Fibroblast of villous mesenchyme (primary cell): ENCODE measurements around the gene HSD11B2. TPM values are rescaled to one million over a fixed set of nuclear protein-coding genes. Genes with fewer than 3 reads are reported as not detected.

ENCODE experiments used
- DNase-seq: peaks from one replicate; pipeline ENCODE4 v3.0.0-alpha.2; 2010; ENCODE audit warnings: low read depth
- H3K4me3 ChIP-seq: 2 replicates; pipeline ENCODE4 v1.5.1; 2011; ENCODE audit warnings: low read depth, mild to moderate bottlenecking, low read length
- total RNA-seq: library from RNA; depleted of rRNA; stranded (reverse); fragments of >200 nt; gene quantifications from 2 replicates; pipeline ENCODE4 v1.2.3, GENCODE V29; 2012
- TF ChIP-seq, protein P1 (sequence below): IDR thresholded peaks from 2 replicates; pipeline ENCODE4 v1.5.1; 2012; ENCODE audit warnings: low read depth, mild to moderate bottlenecking, low read length; ENCODE audit not compliant: insufficient read depth

The HSD11B2 gene
- total RNA-seq, 1 donor, result not detected

GRCh38 chr16:67454104-67454503 lies 23.2 kb downstream of the HSD11B2 start:
- DNase-seq, result no peak
- TF ChIP-seq, protein P1, sequence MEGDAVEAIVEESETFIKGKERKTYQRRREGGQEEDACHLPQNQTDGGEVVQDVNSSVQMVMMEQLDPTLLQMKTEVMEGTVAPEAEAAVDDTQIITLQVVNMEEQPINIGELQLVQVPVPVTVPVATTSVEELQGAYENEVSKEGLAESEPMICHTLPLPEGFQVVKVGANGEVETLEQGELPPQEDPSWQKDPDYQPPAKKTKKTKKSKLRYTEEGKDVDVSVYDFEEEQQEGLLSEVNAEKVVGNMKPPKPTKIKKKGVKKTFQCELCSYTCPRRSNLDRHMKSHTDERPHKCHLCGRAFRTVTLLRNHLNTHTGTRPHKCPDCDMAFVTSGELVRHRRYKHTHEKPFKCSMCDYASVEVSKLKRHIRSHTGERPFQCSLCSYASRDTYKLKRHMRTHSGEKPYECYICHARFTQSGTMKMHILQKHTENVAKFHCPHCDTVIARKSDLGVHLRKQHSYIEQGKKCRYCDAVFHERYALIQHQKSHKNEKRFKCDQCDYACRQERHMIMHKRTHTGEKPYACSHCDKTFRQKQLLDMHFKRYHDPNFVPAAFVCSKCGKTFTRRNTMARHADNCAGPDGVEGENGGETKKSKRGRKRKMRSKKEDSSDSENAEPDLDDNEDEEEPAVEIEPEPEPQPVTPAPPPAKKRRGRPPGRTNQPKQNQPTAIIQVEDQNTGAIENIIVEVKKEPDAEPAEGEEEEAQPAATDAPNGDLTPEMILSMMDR, result no peak

GRCh38 chr16:67454852-67455251 lies 23.9 kb downstream of the HSD11B2 start:
- TF ChIP-seq, protein P1, result no peak
- DNase-seq, result no peak
- no peak overlapping the region for H3K4me3 ChIP-seq

More at GRCh38 chr16:67454104-67454503, 23.2 kb downstream of the HSD11B2 start:
- no peak overlapping the region for H3K4me3 ChIP-seq

GRCh38 chr16:67456391-67457081 lies 25.6 kb downstream of the HSD11B2 start:
- no peak overlapping the region for H3K4me3 ChIP-seq
- TF ChIP-seq, protein P1, result peak; percentile 61
- DNase-seq, result peak; percentile 55

- no peak for DNase-seq
- TF ChIP-seq, protein P1, result no peak
- no peak overlapping the region for H3K4me3 ChIP-seq
These were observed 26.7 kb downstream of the HSD11B2 start for GRCh38 chr16:67457611-67458010.

GRCh38 chr16:67458121-67458641 lies 27.3 kb downstream of the HSD11B2 start:
- no peak overlapping the region for H3K4me3 ChIP-seq
- no peak for DNase-seq
- TF ChIP-seq, protein P1, result no peak

GRCh38 chr16:67459066-67459860 lies 28.3 kb downstream of the HSD11B2 start:
- no peak overlapping the region for H3K4me3 ChIP-seq
- DNase-seq, result no peak
- TF ChIP-seq, protein P1, result no peak
